Left lung (tissue), 10 donors: ENCODE data around the gene CPT1B. TPM values are rescaled to one million over a fixed set of nuclear protein-coding genes. Genes with fewer than 3 reads are reported as not detected.

ENCODE experiments used
- ATAC-seq: fragments of 200-7000 bp; cut with Tn5 transposase; one replicate; pipeline ENCODE4 v1.9.1; 2020; ENCODE audit warnings: moderate library complexity
- DNase-seq, 4 donors: peaks; one replicate each; pipeline ENCODE4 v3.0.0-alpha.2; 2013 to 2020
- H3K27ac ChIP-seq, 2 donors: fragments of 200-600 bp; sonication (generic) in 1 of 2; one replicate each; pipeline versions ENCODE4 v1.5.0 to v1.8.0; 2020 to 2021
- H3K27me3 ChIP-seq, 2 donors: fragments of 200-600 bp; sonication (generic) in 1 of 2; one replicate each; pipeline versions ENCODE4 v1.5.0 to v1.8.0; 2020 to 2021
- H3K36me3 ChIP-seq, 2 donors: fragments of 200-600 bp; sonication (generic) in 1 of 2; one replicate each; pipeline versions ENCODE4 v1.5.0 to v1.8.0; 2020 to 2021
- H3K4me1 ChIP-seq, 2 donors: fragments of 200-600 bp; one replicate each; pipeline ENCODE4 v1.8.0; 2021
- H3K4me3 ChIP-seq, 2 donors: fragments of 200-600 bp; sonication (generic) in 1 of 2; one replicate each; pipeline versions ENCODE4 v1.5.0 to v1.8.0; 2020 to 2021; ENCODE audit warnings: mild to moderate bottlenecking in 1 of 2
- H3K9me3 ChIP-seq, 2 donors: fragments of 200-600 bp; sonication (generic) in 1 of 2; one replicate each; pipeline versions ENCODE4 v1.5.0 to v1.8.0; 2020 to 2021
- intact Hi-C, 2 donors: fragments of 100-400 bp; cut with DNase I; formaldehyde crosslinking; loops; one replicate each; pipeline versions ENCODE4 v1.11.2 to v1.14.2; 2022
- polyA plus RNA-seq, 6 donors: library from polyadenylated mRNA; unstranded; fragments of 120-200 nt; gene quantifications; one replicate each; pipeline ENCODE4 v1.2.1, GENCODE V29; 2013; ENCODE audit not compliant: insufficient read length in 6 of 6
- total RNA-seq, 2 donors: library from RNA; stranded (reverse); fragmentation: NEBNext Ultra II Directional; extraction: Animal tissue kit (Norgen Biotek cat#: 25700); gene quantifications; one replicate each; pipeline ENCODE4 v1.2.1, GENCODE V29; 2021
- TF ChIP-seq, protein P1 (sequence below), 2 donors: fragments of 200-600 bp; sonication (generic) in 1 of 2; IDR thresholded peaks; one replicate each; pipeline versions ENCODE4 v1.5.0 to v1.8.0; 2021; ENCODE audit warnings: antibody characterized with exemption in 2 of 2
- donor health status: DM: no; HTN: yes; CAD: no.
- donor health status: DM: no; HTN: no; CAD: no.

Gene CPT1B
- total and polyA plus RNA-seq, 8 donors, result 9.8 to 20.0 (median 13.4) TPM

DNA sequence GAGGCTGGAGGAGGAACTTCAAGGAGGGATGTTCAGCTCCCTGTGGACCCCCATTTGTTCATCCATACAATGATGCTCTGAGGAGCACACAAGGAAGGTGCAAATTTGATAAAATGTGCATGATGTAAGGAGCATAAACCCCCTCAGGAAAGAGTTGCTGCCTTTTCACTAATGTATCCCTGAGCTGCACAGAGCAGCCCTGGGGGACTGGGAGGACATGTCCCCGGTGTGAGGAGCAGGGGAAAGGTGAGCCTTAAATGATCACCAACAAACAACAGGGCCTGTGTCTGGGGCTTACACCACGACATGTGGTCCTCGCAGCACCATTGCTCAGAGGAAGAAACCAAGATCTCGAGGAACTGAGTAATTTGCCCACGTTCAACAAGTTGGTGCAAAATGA, 18.9 kb upstream of the CPT1B start:
- peaks cover 15 to 42% of the 10 kb centered on the region in 2 donors for H3K27me3 ChIP-seq
- peaks cover 0 to 10% of the 10 kb centered on the region in 2 donors for H3K4me1 ChIP-seq
- no peak overlapping the region for H3K27ac ChIP-seq
- TF ChIP-seq, protein P1, sequence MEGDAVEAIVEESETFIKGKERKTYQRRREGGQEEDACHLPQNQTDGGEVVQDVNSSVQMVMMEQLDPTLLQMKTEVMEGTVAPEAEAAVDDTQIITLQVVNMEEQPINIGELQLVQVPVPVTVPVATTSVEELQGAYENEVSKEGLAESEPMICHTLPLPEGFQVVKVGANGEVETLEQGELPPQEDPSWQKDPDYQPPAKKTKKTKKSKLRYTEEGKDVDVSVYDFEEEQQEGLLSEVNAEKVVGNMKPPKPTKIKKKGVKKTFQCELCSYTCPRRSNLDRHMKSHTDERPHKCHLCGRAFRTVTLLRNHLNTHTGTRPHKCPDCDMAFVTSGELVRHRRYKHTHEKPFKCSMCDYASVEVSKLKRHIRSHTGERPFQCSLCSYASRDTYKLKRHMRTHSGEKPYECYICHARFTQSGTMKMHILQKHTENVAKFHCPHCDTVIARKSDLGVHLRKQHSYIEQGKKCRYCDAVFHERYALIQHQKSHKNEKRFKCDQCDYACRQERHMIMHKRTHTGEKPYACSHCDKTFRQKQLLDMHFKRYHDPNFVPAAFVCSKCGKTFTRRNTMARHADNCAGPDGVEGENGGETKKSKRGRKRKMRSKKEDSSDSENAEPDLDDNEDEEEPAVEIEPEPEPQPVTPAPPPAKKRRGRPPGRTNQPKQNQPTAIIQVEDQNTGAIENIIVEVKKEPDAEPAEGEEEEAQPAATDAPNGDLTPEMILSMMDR (IDR thresholded peaks at IDR 0.05), result no peak
- H3K36me3 ChIP-seq, result no peaks in the 10 kb centered on the region
- no peak overlapping the region for H3K4me3 ChIP-seq
- intact Hi-C loops, result loop anchor here in 1 of 2 donors (10.0 kb wide), 1 partner anchor 92 kb away; the partner anchor contains the start of genes LMF2 and NCAPH2
- H3K9me3 ChIP-seq, result no peaks in the 10 kb centered on the region
- peak in 1 of 4 donors; percentile 6 for DNase-seq
- no peak for ATAC-seq

DNA sequence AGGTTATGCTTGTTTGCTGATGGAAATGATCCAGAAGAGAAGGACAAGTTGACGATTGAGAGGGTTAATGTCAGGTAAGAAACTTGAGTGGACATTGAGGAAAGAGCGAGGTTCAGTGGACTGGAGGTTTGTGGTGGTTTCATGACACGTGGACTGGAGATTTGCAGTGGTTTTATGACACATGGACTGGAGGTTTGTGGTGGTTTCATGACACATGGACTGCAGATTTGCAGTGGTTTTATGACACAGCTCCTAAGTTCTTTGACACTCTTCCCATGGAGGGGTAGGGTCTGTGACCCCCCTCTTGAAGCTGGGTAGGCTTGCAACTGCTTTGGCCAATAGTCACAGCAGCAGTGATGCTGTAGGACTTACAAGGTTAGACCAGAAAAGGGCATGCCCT, 17.0 kb upstream of the CPT1B start:
- TF ChIP-seq, protein P1 (IDR thresholded peaks at IDR 0.05), result no peak
- Histone ChIP-seq H3K4me1 (peaks cover 0 to 4% of the 10 kb centered on the region in 2 donors), H3K4me3 (no peak overlapping the region), H3K36me3 (no peaks in the 10 kb centered on the region), H3K27me3 (peaks cover 9 to 23% of the 10 kb centered on the region in 2 donors), H3K9me3 (no peaks in the 10 kb centered on the region), H3K27ac (no peak overlapping the region)
- intact Hi-C loops, result loop anchor here in 1 of 2 donors (10.0 kb wide), 1 partner anchor 90 kb away; the partner anchor contains the start of genes LMF2 and NCAPH2
- no peak for ATAC-seq
- DNase-seq, result no peak

DNA sequence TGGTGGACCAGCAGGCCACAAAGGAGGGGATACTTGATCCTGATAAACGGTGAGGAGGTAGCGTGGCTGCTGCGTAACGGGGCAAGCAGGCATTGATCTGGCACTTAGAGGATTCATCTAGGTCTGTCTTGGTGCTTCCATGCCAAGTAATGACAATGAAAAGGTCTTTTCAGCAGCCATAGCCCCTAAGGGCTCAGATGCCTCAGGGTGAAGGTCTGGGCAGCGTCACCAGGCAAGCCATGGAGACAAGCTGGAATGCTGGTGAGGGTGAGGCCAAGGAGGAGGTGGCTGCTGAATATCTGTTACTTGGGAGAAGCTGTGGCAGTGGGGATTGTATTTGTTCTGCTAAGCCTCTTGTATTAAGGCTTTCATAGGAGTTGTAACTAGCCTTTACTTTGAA, 9.2 kb upstream of the CPT1B start:
- Histone ChIP-seq H3K27ac (no peak overlapping the region), H3K27me3 (no peaks in the 10 kb centered on the region), H3K36me3 (no peaks in the 10 kb centered on the region), H3K4me3 (no peak overlapping the region), H3K9me3 (no peaks in the 10 kb centered on the region), H3K4me1 (peaks cover 0 to 9% of the 10 kb centered on the region in 2 donors)
- intact Hi-C loops, result no loop called here
- no peak for ATAC-seq
- TF ChIP-seq, protein P1 (IDR thresholded peaks at IDR 0.05), result no peak
- DNase-seq, result no peak

DNA sequence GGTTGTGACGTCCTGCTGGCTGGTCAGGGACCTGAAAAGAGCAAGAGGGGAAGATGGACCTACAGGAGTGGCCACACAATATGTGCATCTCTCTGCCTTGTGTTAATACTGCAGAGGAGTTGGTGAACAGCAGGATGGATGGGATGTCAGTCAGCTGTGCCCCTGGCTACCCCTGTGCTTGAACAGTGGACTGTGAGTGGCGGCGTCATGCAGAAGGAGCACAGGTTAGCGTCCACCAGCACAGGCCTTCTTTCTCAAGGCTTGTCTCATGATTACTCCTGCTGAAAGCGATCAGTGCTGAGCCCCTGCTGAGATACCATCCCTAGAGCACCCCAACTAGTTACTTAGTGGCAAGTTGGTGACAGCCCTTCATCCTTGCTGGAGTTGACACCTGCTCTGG, 8.2 kb upstream of the CPT1B start:
- Histone ChIP-seq H3K27ac (no peak overlapping the region), H3K27me3 (no peaks in the 10 kb centered on the region), H3K36me3 (no peaks in the 10 kb centered on the region), H3K4me3 (no peak overlapping the region), H3K9me3 (no peaks in the 10 kb centered on the region), H3K4me1 (peaks cover 5 to 16% of the 10 kb centered on the region in 2 donors)
- ATAC-seq (no peak), DNase-seq (no peak)
- TF ChIP-seq, protein P1 (IDR thresholded peaks at IDR 0.05), result no peak
- intact Hi-C loops, result no loop called here

DNA sequence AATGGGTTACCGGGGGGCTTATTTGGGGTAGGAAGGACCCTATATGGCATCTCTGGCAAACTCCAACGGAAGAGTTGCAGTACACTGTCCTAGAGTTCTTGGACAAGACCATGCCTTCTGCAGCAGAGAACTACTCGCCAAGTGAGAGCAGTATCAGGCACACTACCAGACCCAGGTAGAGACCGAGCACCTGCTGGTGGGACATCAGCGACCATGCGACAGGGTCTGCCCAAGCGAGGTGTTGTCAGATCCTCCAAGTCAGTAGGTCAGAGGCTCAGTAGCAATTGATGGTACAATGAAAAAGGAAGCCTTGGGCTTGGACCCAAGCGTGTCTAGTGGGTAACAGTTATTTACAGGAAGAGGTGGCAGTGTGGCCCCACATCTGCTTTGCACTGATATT, 7.6 kb upstream of the CPT1B start:
- intact Hi-C loops, result no loop called here
- TF ChIP-seq, protein P1 (IDR thresholded peaks at IDR 0.05), result no peak
- no peak overlapping the region for H3K4me3 ChIP-seq
- peaks cover 0 to 5% of the 10 kb centered on the region in 2 donors for H3K36me3 ChIP-seq
- H3K27ac ChIP-seq, result no peak overlapping the region
- H3K27me3 ChIP-seq, result no peaks in the 10 kb centered on the region
- peaks cover 5 to 22% of the 10 kb centered on the region in 2 donors for H3K4me1 ChIP-seq
- H3K9me3 ChIP-seq, result no peaks in the 10 kb centered on the region
- DNase-seq, result no peak
- ATAC-seq, result no peak
